ENCODE data around the gene SMOC2.

Gene SMOC2

DNA sequence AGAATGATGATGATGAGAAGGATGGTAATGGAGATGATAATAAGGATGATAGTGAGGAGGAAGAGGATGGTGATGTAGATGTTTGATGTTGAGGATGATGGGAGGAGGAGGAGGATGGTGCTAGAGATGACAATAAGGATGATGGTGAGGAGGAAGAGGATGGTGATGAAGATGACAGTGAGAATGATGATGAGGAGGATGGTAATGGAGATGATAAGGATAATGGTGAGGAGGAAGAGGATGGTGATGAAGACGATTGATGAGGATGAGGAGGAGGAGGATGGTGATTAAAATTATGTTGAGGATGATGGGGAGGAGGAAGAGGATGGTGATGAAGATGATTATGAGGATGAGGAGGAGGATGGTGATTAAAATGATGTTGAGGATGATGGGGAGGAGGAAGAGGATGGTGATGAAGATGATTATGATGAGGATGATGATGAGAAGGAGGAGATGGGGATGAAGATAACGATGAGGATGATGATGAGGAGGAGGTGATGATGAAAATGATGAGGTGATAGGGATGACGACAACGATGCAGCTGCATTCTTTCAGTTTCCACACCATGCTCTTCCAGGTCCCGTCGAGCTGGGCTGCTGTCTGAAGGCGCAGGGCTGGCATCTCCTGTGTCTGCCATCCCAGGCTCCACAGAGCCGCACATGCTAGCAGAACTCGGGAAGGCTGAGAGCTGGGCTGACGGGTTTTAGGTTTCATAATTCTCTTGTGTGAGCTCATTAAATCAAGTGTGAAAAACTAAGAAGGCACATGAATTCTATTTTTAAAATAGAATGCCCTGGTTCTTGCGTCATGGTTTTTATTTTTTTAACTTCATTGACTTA is 274.9 kb downstream of the SMOC2 start:
- no peak overlapping the region for H2AFZ ChIP-seq (ENCODE audit: low read depth, low read length)
- H4K20me1 ChIP-seq (ENCODE audit: insufficient read depth, low read length), result no peaks in the 10 kb centered on the region
- TF ChIP-seq EZH2phosphoT487 (IDR thresholded peaks at IDR 0.05; ENCODE audit: low read depth), result no peak
- TF ChIP-seq, protein P1, sequence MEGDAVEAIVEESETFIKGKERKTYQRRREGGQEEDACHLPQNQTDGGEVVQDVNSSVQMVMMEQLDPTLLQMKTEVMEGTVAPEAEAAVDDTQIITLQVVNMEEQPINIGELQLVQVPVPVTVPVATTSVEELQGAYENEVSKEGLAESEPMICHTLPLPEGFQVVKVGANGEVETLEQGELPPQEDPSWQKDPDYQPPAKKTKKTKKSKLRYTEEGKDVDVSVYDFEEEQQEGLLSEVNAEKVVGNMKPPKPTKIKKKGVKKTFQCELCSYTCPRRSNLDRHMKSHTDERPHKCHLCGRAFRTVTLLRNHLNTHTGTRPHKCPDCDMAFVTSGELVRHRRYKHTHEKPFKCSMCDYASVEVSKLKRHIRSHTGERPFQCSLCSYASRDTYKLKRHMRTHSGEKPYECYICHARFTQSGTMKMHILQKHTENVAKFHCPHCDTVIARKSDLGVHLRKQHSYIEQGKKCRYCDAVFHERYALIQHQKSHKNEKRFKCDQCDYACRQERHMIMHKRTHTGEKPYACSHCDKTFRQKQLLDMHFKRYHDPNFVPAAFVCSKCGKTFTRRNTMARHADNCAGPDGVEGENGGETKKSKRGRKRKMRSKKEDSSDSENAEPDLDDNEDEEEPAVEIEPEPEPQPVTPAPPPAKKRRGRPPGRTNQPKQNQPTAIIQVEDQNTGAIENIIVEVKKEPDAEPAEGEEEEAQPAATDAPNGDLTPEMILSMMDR (IDR thresholded peaks at IDR 0.05; ENCODE audit: low read depth, low read length), result no peak
- no peak overlapping the region for H3K9ac ChIP-seq (ENCODE audit: low read length)
- no peak overlapping the region for H3K4me3 ChIP-seq (ENCODE audit: low read length)
- no peaks in the 10 kb centered on the region for H3K4me1 ChIP-seq (ENCODE audit: low read length)
- H3K9me3 ChIP-seq (ENCODE audit: insufficient read depth, low read length), result no peaks in the 10 kb centered on the region
- no peak overlapping the region for H3K4me2 ChIP-seq (ENCODE audit: low read length)
- no peaks in the 10 kb centered on the region for H3K79me2 ChIP-seq (ENCODE audit: low read length)
- no peaks in the 10 kb centered on the region for H3K36me3 ChIP-seq (replicated peaks; ENCODE audit: low read depth, low read length)
- no peaks in the 10 kb centered on the region for H3K27me3 ChIP-seq (ENCODE audit: low read depth, low read length)
- H3K27ac ChIP-seq (ENCODE audit: low read length), result no peak overlapping the region

GRCh38 chr6:168716581-168716980 is 275.6 kb downstream of the SMOC2 start:
- H3K27me3 ChIP-seq (ENCODE audit: low read depth, low read length), result no peaks in the 10 kb centered on the region
- no peaks in the 10 kb centered on the region for H3K4me1 ChIP-seq (ENCODE audit: low read length)
- H3K9me3 ChIP-seq (ENCODE audit: insufficient read depth, low read length), result no peaks in the 10 kb centered on the region
- H4K20me1 ChIP-seq (ENCODE audit: insufficient read depth, low read length), result no peaks in the 10 kb centered on the region
- H3K79me2 ChIP-seq (ENCODE audit: low read length), result no peaks in the 10 kb centered on the region
- H3K4me3 ChIP-seq (ENCODE audit: low read length), result no peak overlapping the region
- no peaks in the 10 kb centered on the region for H3K36me3 ChIP-seq (replicated peaks; ENCODE audit: low read depth, low read length)
- no peak overlapping the region for H3K9ac ChIP-seq (ENCODE audit: low read length)
- H3K4me2 ChIP-seq (ENCODE audit: low read length), result no peak overlapping the region
- no peak overlapping the region for H2AFZ ChIP-seq (ENCODE audit: low read depth, low read length)
- H3K27ac ChIP-seq (ENCODE audit: low read length), result no peak overlapping the region
- TF ChIP-seq, protein P1 (IDR thresholded peaks at IDR 0.05; ENCODE audit: low read depth, low read length), result no peak
- no peak for TF ChIP-seq EZH2phosphoT487 (IDR thresholded peaks at IDR 0.05; ENCODE audit: low read depth)

DNA sequence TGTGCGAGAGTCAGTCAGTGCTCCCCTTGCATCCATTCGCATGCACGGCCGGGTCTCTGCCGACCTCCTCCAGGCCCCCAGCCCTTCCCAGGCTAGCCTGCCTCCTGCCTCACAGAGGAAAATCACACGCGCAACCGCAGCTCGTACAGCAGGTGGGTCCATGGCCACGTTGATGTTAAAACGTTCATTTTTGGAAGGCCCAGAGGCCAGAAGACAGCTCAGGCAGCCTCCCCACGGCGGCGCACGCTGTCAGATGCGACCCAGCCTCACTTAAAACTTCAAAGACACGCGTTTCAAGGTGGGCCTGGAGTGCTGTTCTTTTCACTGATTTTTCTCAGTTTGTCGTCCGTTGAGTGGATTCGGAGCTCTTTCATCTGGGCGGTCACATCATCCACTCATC is 276.5 kb downstream of the SMOC2 start:
- Histone ChIP-seq H2AFZ (ENCODE audit: low read depth, low read length) (no peak overlapping the region), H3K27me3 (ENCODE audit: low read depth, low read length) (no peaks in the 10 kb centered on the region), H3K27ac (ENCODE audit: low read length) (no peak overlapping the region), H3K9ac (ENCODE audit: low read length) (no peak overlapping the region), H3K4me1 (ENCODE audit: low read length) (no peaks in the 10 kb centered on the region), H3K4me2 (ENCODE audit: low read length) (no peak overlapping the region), H3K9me3 (ENCODE audit: insufficient read depth, low read length) (no peaks in the 10 kb centered on the region), H3K4me3 (ENCODE audit: low read length) (no peak overlapping the region), H3K79me2 (ENCODE audit: low read length) (no peaks in the 10 kb centered on the region), H3K36me3 (replicated peaks; ENCODE audit: low read depth, low read length) (no peaks in the 10 kb centered on the region), H4K20me1 (ENCODE audit: insufficient read depth, low read length) (no peaks in the 10 kb centered on the region)
- no peak for TF ChIP-seq EZH2phosphoT487 (IDR thresholded peaks at IDR 0.05; ENCODE audit: low read depth)
- TF ChIP-seq, protein P1 (IDR thresholded peaks at IDR 0.05; ENCODE audit: low read depth, low read length), result no peak

All from OCI-LY3 (cell line).